Panc1 (cell line): ENCODE measurements around the gene CEP57.

Experiments used
- CTCF ChIP-seq: fragments of 450-650 bp; IDR thresholded peaks from 2 replicates; pipeline ENCODE4 v1.5.1; 2017; ENCODE audit warnings: mild to moderate bottlenecking
- POLR2AphosphoS5 ChIP-seq: IDR thresholded peaks from 2 replicates; pipeline ENCODE4 v1.6.1; 2012; ENCODE audit warnings: mild to moderate bottlenecking, low read depth, low read length, moderate library complexity
- REST ChIP-seq, 2 experiments: IDR thresholded peaks; 2 replicates each; pipeline ENCODE4 v1.6.1; 2011 to 2012; ENCODE audit warnings: low read depth in 2 of 2, control low read depth in 1 of 2, low read length in 1 of 2, mild to moderate bottlenecking in 1 of 2, moderate library complexity in 1 of 2; ENCODE audit not compliant: insufficient read depth in 1 of 2
- SIN3A ChIP-seq: IDR thresholded peaks from 2 replicates; pipeline ENCODE4 v1.6.1; 2012; ENCODE audit warnings: low read depth, mild to moderate bottlenecking, low read length, moderate library complexity, borderline replicate concordance; ENCODE audit not compliant: insufficient read depth
- TCF7L2 ChIP-seq: IDR thresholded peaks from 2 replicates; pipeline ENCODE4 v1.6.1; 2011; ENCODE audit warnings: mild to moderate bottlenecking, low read depth, low read length, inconsistent platforms

GRCh38 chr11:95788921-95789505 lies 1.3 kb upstream of the CEP57 start:
- no peak for TF ChIP-seq REST (IDR thresholded peaks at IDR 0.05; ENCODE audit: insufficient read depth in 1 of 2, low read depth in 2 of 2, low read length in 1 of 2)
- TF ChIP-seq POLR2AphosphoS5, result no peak
- TF ChIP-seq CTCF, result no peak
- TF ChIP-seq TCF7L2, result no peak
- TF ChIP-seq SIN3A, result no peak
